ENCODE measurements around the gene PI3. TPM values are rescaled to one million over a fixed set of nuclear protein-coding genes. Genes with fewer than 3 reads are reported as not detected.

PI3 gene
- total RNA-seq, 1 experiment from 2014 or later: not detected

DNA sequence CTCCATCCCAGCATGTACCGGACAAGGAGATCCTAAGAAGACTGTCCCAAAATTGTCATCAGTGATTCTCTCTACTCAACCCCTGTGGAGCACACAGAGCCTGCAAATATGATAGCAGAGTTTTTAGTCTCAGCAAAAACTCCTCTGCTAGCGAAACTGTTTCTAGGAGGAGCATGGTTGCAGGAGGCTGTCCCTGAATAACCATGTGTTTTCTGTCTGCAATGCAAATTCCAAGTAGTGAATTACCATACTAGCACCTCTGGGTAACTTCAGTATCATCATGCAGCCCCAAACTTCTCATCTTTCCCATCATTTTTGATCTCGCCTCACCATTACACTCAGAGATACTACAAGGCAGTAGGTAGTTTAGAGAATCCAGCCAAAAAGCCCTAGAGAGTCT lies 25.6 kb upstream of the PI3 start:
- intact Hi-C loops (cut with micrococcal nuclease): no loop called here
- DNase-seq (ENCODE audit: low read depth, low spot score): no peak
- POLR2A ChIA-PET: no interaction called here

DNA sequence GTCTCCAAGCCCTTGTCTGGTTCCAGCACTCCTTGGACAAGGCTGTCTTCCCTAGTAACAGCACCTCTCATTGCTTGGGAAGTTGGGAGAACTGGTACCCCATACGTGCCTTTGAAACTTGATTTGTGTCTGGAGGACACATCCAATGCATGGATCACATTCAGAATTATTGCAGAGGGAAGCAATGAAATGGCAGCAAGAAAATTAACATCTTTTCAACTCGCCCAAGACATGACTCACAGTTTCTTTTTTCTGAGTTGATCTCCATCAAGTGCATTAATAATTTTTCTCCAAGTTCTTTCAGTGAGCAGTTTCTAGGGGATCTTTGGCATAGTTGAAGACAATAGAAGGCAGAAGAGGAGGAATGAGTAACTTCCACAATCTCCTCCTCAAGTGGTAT lies 22.3 kb upstream of the PI3 start:
- DNase-seq (ENCODE audit: low read depth, low spot score) (no peak), ATAC-seq (no peak)
- Histone ChIP-seq H3K9me3 (ENCODE audit: control insufficient read depth in 1 of 2, insufficient read depth in 1 of 2, low read depth in 1 of 2, low read length in 2 of 2) (no peaks in the 10 kb centered on the region), H3K9me2 (ENCODE audit: insufficient read depth) (no peaks in the 10 kb centered on the region), H3K27ac (ENCODE audit: low read depth, low read length) (no peak overlapping the region), H3K27me3 (ENCODE audit: insufficient read depth, low read length) (peaks cover 11% of the 10 kb centered on the region; the same call in 1 of the 2 replicates), H3K36me3 (ENCODE audit: control insufficient read depth in 1 of 2, insufficient read depth in 2 of 2, low read length in 2 of 2) (no peaks in the 10 kb centered on the region), H4K20me1 (ENCODE audit: insufficient read depth) (no peaks in the 10 kb centered on the region), H3K4me2 (ENCODE audit: low read length) (no peak overlapping the region), H3K4me1 (ENCODE audit: control insufficient read depth in 1 of 2, insufficient read depth in 2 of 2, low read length in 2 of 2) (no peaks in the 10 kb centered on the region), H3K4me3 (replicated peaks in 1 of 2; ENCODE audit: low read depth in 1 of 2, low read length in 2 of 2) (no peak overlapping the region), H3K9ac (ENCODE audit: low read length) (no peak overlapping the region), H2AFZ (ENCODE audit: low read depth, low read length, poor library complexity, severe bottlenecking) (no peak overlapping the region), H3K79me2 (ENCODE audit: insufficient read depth, low read length) (no peaks in the 10 kb centered on the region)
- BruUV-seq (replicated peaks): no TSS peak
- intact Hi-C loops (cut with micrococcal nuclease): no loop called here
- ChIA-PET RAD21 (ENCODE audit: low non-redundant PET in 1 of 2, low total read pairs in 2 of 2, uncharacterized antibody in 2 of 2, unreplicated experiment in 2 of 2) (no interaction called here), CTCF (no interaction called here), POLR2A (no interaction called here)
- TF ChIP-seq EGR1 (IDR thresholded peaks at IDR 0.05; ENCODE audit: low read depth) (no peak), TCF7L2 (IDR thresholded peaks at IDR 0.05; ENCODE audit: borderline replicate concordance, extremely low read depth, insufficient read depth, insufficient read length) (no peak), FOSL1 (IDR thresholded peaks at IDR 0.05; ENCODE audit: low read depth) (no peak), JUND (IDR thresholded peaks at IDR 0.05) (no peak), POLR2AphosphoS5 (IDR thresholded peaks at IDR 0.05; ENCODE audit: low read depth, low read length) (no peak), RAD21 (IDR thresholded peaks at IDR 0.05; ENCODE audit: low read depth) (no peak), ZNF274 (IDR thresholded peaks at IDR 0.05; ENCODE audit: low read depth, low read length) (no peak), YY1 (IDR thresholded peaks at IDR 0.05; ENCODE audit: extremely low read depth, insufficient replicate concordance, low read depth, low read length) (no peak), SRF (IDR thresholded peaks at IDR 0.05; ENCODE audit: low read depth) (no peak), SP1 (IDR thresholded peaks at IDR 0.05; ENCODE audit: low read depth) (no peak), ZFX (IDR thresholded peaks at IDR 0.05) (no peak)
- TF ChIP-seq, protein P1, sequence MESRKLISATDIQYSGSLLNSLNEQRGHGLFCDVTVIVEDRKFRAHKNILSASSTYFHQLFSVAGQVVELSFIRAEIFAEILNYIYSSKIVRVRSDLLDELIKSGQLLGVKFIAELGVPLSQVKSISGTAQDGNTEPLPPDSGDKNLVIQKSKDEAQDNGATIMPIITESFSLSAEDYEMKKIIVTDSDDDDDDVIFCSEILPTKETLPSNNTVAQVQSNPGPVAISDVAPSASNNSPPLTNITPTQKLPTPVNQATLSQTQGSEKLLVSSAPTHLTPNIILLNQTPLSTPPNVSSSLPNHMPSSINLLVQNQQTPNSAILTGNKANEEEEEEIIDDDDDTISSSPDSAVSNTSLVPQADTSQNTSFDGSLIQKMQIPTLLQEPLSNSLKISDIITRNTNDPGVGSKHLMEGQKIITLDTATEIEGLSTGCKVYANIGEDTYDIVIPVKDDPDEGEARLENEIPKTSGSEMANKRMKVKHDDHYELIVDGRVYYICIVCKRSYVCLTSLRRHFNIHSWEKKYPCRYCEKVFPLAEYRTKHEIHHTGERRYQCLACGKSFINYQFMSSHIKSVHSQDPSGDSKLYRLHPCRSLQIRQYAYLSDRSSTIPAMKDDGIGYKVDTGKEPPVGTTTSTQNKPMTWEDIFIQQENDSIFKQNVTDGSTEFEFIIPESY (IDR thresholded peaks at IDR 0.05; ENCODE audit: extremely low read depth, insufficient replicate concordance, low read length): no peak
- TF ChIP-seq, protein P2, sequence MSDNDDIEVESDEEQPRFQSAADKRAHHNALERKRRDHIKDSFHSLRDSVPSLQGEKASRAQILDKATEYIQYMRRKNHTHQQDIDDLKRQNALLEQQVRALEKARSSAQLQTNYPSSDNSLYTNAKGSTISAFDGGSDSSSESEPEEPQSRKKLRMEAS (IDR thresholded peaks at IDR 0.05): no peak

More for the DNA sequence above, 25.6 kb upstream of the PI3 start:
- Histone ChIP-seq H3K9me2 (ENCODE audit: insufficient read depth) (no peaks in the 10 kb centered on the region), H3K4me1 (ENCODE audit: control insufficient read depth in 1 of 2, insufficient read depth in 2 of 2, low read length in 2 of 2) (no peaks in the 10 kb centered on the region), H3K27ac (ENCODE audit: low read depth, low read length) (no peak overlapping the region), H4K20me1 (ENCODE audit: insufficient read depth) (no peaks in the 10 kb centered on the region), H3K27me3 (ENCODE audit: insufficient read depth, low read length) (peaks cover 33% of the 10 kb centered on the region; the same call in 1 of the 2 replicates), H3K36me3 (ENCODE audit: control insufficient read depth in 1 of 2, insufficient read depth in 2 of 2, low read length in 2 of 2) (no peaks in the 10 kb centered on the region), H3K9me3 (ENCODE audit: control insufficient read depth in 1 of 2, insufficient read depth in 1 of 2, low read depth in 1 of 2, low read length in 2 of 2) (no peaks in the 10 kb centered on the region), H3K4me2 (ENCODE audit: low read length) (no peak overlapping the region), H2AFZ (ENCODE audit: low read depth, low read length, poor library complexity, severe bottlenecking) (no peak overlapping the region), H3K79me2 (ENCODE audit: insufficient read depth, low read length) (no peaks in the 10 kb centered on the region), H3K4me3 (replicated peaks in 1 of 2; ENCODE audit: low read depth in 1 of 2, low read length in 2 of 2) (no peak overlapping the region), H3K9ac (ENCODE audit: low read length) (no peak overlapping the region)
- TF ChIP-seq, protein P1 (IDR thresholded peaks at IDR 0.05; ENCODE audit: extremely low read depth, insufficient replicate concordance, low read length): no peak
- no peak for ATAC-seq
- BruUV-seq (replicated peaks): no TSS peak
- RAD21 ChIA-PET (ENCODE audit: low non-redundant PET in 1 of 2, low total read pairs in 2 of 2, uncharacterized antibody in 2 of 2, unreplicated experiment in 2 of 2): no interaction called here
- CTCF ChIA-PET: no interaction called here
